ENCODE measurements around the gene SETDB2. TPM values are rescaled to one million over a fixed set of nuclear protein-coding genes. Genes with fewer than 3 reads are reported as not detected.
A peak's percentile ranks its signal among the peaks of the same experiment; 100 is the strongest.

The SETDB2 gene
- polyA plus RNA-seq, 3 donors from 2014 or later, result 5.5 to 8.8 (median 7.5) TPM

- Mint-ChIP-seq H3K4me3 (peak overlapping the region in 1 of 5 donors; percentile 37), H3K27me3 (ENCODE audit: low read depth in 3 of 3) (peaks cover 2 to 10% (median 8%) of the 10 kb centered on the region in 3 donors), H3K4me1 (peaks cover 44 to 60% of the 10 kb centered on the region in 2 donors), H3K36me3 (peaks cover 0 to 7% (median 6%) of the 10 kb centered on the region in 3 donors), H3K9me3 (no peaks in the 10 kb centered on the region), H3K27ac (peak overlapping the region in 5 of 6 donors; percentile 14 to 98 (median 30))
- DNase-seq, result no peak
Observed at GRCh38 chr13:49499889-49500660, 56.0 kb downstream of the SETDB2 start.

DNA sequence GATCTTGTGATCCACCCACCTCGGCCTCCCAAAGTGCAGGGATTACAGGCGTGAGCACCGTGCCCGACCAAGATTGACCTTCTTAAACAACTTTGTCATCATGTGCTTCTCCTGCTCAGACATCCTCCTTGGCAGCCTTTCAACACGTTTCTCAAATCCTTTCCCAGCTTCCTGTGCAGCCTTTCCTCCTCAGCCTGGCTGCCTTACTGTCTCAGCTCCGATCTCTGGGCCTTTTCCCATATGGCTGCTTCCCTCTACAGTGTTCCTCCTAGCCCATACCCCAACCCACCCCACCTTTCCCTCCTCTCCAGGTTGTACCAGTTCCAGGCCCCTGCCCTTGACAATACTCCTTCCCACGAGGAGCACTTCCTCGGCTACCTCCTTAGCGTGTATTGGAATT, 58.9 kb downstream of the SETDB2 start:
- H3K4me3 Mint-ChIP-seq, result no peak overlapping the region
- H3K9me3 Mint-ChIP-seq, result no peaks in the 10 kb centered on the region
- peak overlapping the region in 2 of 6 donors; percentile 23 to 86 for H3K27ac Mint-ChIP-seq
- H3K36me3 Mint-ChIP-seq, result peaks cover 4 to 12% (median 10%) of the 10 kb centered on the region in 3 donors
- peaks cover 30 to 59% of the 10 kb centered on the region in 2 donors for H3K4me1 Mint-ChIP-seq
- no peaks in the 10 kb centered on the region for H3K27me3 Mint-ChIP-seq (ENCODE audit: low read depth in 3 of 3)
- no peak for DNase-seq

DNA sequence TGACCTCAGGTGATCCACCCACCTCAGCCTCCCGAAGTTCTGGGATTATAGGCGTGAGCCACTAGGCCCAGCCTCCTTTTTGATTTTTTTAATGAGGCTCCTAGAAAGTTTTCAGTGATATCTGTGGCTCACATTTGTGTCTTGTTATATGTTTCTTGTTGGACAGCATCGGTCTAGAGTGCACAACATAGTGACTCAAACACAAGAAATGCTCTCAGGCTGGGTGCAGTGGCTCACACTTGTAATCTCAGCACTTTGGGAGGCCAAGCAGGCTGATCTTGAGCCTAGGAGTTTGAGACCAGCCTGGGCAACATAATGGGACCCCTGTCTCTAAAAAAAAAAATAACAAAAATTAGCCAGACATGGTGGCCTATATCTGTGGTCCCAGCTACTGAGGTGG, 59.9 kb downstream of the SETDB2 start:
- H3K27ac Mint-ChIP-seq, result no peak overlapping the region
- no peak overlapping the region for H3K4me3 Mint-ChIP-seq
- H3K4me1 Mint-ChIP-seq, result peaks cover 30 to 51% of the 10 kb centered on the region in 2 donors
- no peaks in the 10 kb centered on the region for H3K9me3 Mint-ChIP-seq
- DNase-seq, result no peak
- H3K27me3 Mint-ChIP-seq (ENCODE audit: low read depth in 3 of 3), result no peaks in the 10 kb centered on the region
- peaks cover 4 to 12% (median 10%) of the 10 kb centered on the region in 3 donors for H3K36me3 Mint-ChIP-seq

GRCh38 chr13:49512578-49512977, 68.5 kb downstream of the SETDB2 start:
- no peak for DNase-seq
- Mint-ChIP-seq H3K9me3 (no peaks in the 10 kb centered on the region), H3K36me3 (peaks cover 17 to 52% (median 38%) of the 10 kb centered on the region in 3 donors), H3K4me3 (no peak overlapping the region), H3K27me3 (ENCODE audit: low read depth in 3 of 3) (no peaks in the 10 kb centered on the region), H3K27ac (peak overlapping the region in 2 of 6 donors; percentile 5 to 64), H3K4me1 (peaks cover 12 to 29% of the 10 kb centered on the region in 2 donors)

DNA sequence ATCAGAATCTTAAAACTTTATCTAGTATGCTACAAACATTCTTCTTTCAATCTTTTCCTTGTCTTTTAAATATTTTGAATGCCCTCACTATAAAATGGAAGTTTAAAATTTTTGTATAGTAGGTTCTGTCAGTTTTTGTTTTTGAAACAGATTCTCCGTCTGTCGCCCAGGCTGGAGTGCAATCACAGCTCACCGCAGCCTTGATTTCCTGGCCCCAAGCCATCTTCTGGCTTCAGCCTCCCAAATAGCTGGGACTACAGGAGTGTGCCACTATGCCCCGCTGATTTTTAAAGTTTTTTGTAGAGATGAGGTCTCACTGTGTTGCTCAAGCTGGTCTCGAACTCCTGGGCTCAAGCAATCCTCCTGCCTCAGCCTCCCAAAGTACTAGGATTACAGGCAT, 72.4 kb downstream of the SETDB2 start:
- Mint-ChIP-seq H3K36me3 (peaks cover 25 to 57% (median 46%) of the 10 kb centered on the region in 3 donors), H3K27me3 (ENCODE audit: low read depth in 3 of 3) (peaks cover 0 to 3% (median 0%) of the 10 kb centered on the region in 3 donors), H3K27ac (peak overlapping the region in 1 of 6 donors; percentile 24), H3K4me1 (peaks cover 6 to 9% of the 10 kb centered on the region in 2 donors), H3K4me3 (no peak overlapping the region), H3K9me3 (no peaks in the 10 kb centered on the region)
- no peak for DNase-seq

- Mint-ChIP-seq H3K27ac (peak overlapping the region in 1 of 6 donors; percentile 62), H3K9me3 (no peaks in the 10 kb centered on the region), H3K27me3 (ENCODE audit: low read depth in 3 of 3) (peaks cover 0 to 3% (median 0%) of the 10 kb centered on the region in 3 donors), H3K4me3 (no peak overlapping the region), H3K4me1 (peaks cover 1 to 6% of the 10 kb centered on the region in 2 donors), H3K36me3 (peaks cover 22 to 49% (median 46%) of the 10 kb centered on the region in 3 donors)
- DNase-seq, result no peak
Observed at GRCh38 chr13:49517461-49517860, 73.4 kb downstream of the SETDB2 start.

DNA sequence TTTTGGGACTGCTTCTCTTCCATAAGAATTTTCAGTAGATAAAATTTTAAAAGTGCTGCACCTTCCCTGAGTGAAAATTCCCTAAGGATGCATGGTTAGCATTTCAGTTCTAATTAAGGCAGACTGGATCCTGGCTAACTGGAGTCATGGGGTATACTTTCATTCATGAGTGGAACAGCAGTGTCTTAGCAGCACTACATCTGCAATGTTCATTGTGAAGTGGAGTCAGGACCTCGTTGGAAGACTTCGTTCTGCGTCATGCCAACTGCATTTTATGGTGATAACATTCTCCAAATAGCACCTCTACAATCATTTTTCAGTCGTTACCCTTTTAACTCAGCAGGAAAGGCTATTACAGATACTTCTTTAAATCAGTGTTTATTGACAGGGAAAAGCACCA, 77.2 kb downstream of the SETDB2 start:
- DNase-seq, result no peak
- no peaks in the 10 kb centered on the region for H3K9me3 Mint-ChIP-seq
- H3K36me3 Mint-ChIP-seq, result peaks cover 17 to 35% (median 33%) of the 10 kb centered on the region in 3 donors
- H3K4me1 Mint-ChIP-seq, result peaks cover 0 to 2% of the 10 kb centered on the region in 2 donors
- H3K27me3 Mint-ChIP-seq (ENCODE audit: low read depth in 3 of 3), result peaks cover 0 to 3% (median 0%) of the 10 kb centered on the region in 3 donors
- peak overlapping the region in 1 of 6 donors; percentile 60 for H3K27ac Mint-ChIP-seq
- H3K4me3 Mint-ChIP-seq, result no peak overlapping the region

- Mint-ChIP-seq H3K4me1 (no peaks in the 10 kb centered on the region), H3K27me3 (ENCODE audit: low read depth in 3 of 3) (peaks cover 0 to 1% (median 0%) of the 10 kb centered on the region in 3 donors), H3K9me3 (no peaks in the 10 kb centered on the region), H3K4me3 (no peak overlapping the region), H3K27ac (peak overlapping the region in 2 of 6 donors; percentile 34 to 40), H3K36me3 (peaks cover 11 to 29% (median 22%) of the 10 kb centered on the region in 3 donors)
- no peak for DNase-seq
Observed at GRCh38 chr13:49524740-49525501, 80.8 kb downstream of the SETDB2 start.

DNA sequence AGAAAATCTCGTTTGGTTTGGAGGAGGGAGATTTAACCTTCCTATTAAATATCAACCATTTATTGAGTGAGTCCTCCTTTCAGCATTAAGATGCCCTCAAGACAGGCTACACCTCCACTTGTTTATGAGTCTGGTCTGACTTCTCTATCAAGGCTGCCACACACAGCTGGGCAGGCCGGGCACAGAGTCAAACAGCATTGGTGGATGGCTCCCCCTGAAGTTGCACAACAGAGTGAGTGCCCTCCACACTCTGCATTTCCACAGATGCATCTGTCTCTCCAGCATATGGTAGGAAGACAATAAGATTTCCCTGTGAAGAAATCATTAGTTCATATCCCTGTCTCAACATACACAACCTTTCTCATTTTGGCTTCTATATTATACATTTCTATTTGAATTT, 83.0 kb downstream of the SETDB2 start:
- Mint-ChIP-seq H3K4me1 (peaks cover 6 to 17% of the 10 kb centered on the region in 2 donors), H3K9me3 (no peaks in the 10 kb centered on the region), H3K4me3 (no peak overlapping the region), H3K36me3 (peaks cover 11 to 28% (median 18%) of the 10 kb centered on the region in 3 donors), H3K27me3 (ENCODE audit: low read depth in 3 of 3) (no peaks in the 10 kb centered on the region), H3K27ac (peak overlapping the region in 5 of 6 donors; percentile 20 to 60 (median 40))
- no peak for DNase-seq

- Mint-ChIP-seq H3K27me3 (ENCODE audit: low read depth in 3 of 3) (no peaks in the 10 kb centered on the region), H3K27ac (peak overlapping the region in 4 of 6 donors; percentile 21 to 72 (median 62)), H3K36me3 (peaks cover 12 to 28% (median 15%) of the 10 kb centered on the region in 3 donors), H3K4me1 (peaks cover 8 to 17% of the 10 kb centered on the region in 2 donors), H3K9me3 (no peaks in the 10 kb centered on the region), H3K4me3 (no peak overlapping the region)
- no peak for DNase-seq
Observed at GRCh38 chr13:49528161-49528560, 84.1 kb downstream of the SETDB2 start.

DNA sequence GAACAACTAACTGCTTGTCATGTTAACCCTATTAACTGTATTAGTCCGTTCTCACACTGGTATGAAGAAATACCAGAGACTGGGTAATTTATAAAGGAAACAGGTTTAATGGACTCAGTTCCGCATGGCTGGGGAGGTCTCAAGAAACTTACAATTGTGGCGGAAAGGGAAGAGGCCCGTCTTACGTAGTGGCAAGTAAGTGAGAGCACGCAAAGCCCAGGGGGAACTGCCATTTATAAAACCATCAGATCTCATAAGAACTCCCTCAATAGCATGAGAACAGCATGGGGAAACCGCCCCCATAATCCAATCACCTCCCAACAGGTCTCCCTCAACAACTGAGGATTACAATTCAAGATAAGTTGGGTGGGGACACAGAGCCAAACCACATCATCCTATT, 86.4 kb downstream of the SETDB2 start:
- Mint-ChIP-seq H3K36me3 (peaks cover 18 to 25% (median 19%) of the 10 kb centered on the region in 3 donors), H3K9me3 (no peaks in the 10 kb centered on the region), H3K27ac (peak overlapping the region in 5 of 6 donors; percentile 13 to 80 (median 55)), H3K4me3 (no peak overlapping the region), H3K27me3 (ENCODE audit: low read depth in 3 of 3) (no peaks in the 10 kb centered on the region), H3K4me1 (peaks cover 8 to 17% of the 10 kb centered on the region in 2 donors)
- no peak for DNase-seq

GRCh38 chr13:49532593-49532992, 88.5 kb downstream of the SETDB2 start:
- Mint-ChIP-seq H3K9me3 (no peaks in the 10 kb centered on the region), H3K4me1 (peaks cover 8 to 17% of the 10 kb centered on the region in 2 donors), H3K27ac (peak overlapping the region in 1 of 6 donors; percentile 28), H3K27me3 (ENCODE audit: low read depth in 3 of 3) (no peaks in the 10 kb centered on the region), H3K4me3 (no peak overlapping the region), H3K36me3 (peaks cover 21 to 27% (median 27%) of the 10 kb centered on the region in 3 donors)
- DNase-seq, result no peak

- H3K36me3 Mint-ChIP-seq, result peaks cover 25 to 31% (median 31%) of the 10 kb centered on the region in 3 donors
- no peak for DNase-seq
- H3K27ac Mint-ChIP-seq, result no peak overlapping the region
- H3K27me3 Mint-ChIP-seq (ENCODE audit: low read depth in 3 of 3), result no peaks in the 10 kb centered on the region
- peaks cover 8 to 17% of the 10 kb centered on the region in 2 donors for H3K4me1 Mint-ChIP-seq
- no peak overlapping the region for H3K4me3 Mint-ChIP-seq
- no peaks in the 10 kb centered on the region for H3K9me3 Mint-ChIP-seq
Observed at GRCh38 chr13:49533011-49533410, 88.9 kb downstream of the SETDB2 start.
